Fibroblast of lung (primary cell): ENCODE measurements around the gene BTAF1. TPM values are rescaled to one million over a fixed set of nuclear protein-coding genes. Genes with fewer than 3 reads are reported as not detected.

Experiments
- DNase-seq, 2 donors: peaks; one replicate each; pipeline versions ENCODE4 v3.0.0 to v3.0.0-alpha.2; 2010; ENCODE audit warnings: low read depth in 2 of 2
- H2AFZ ChIP-seq: 2 replicates; pipeline ENCODE4 v1.5.1; 2012; ENCODE audit warnings: low read length, control low read depth, inconsistent platforms
- H3K27ac ChIP-seq: 2 replicates; pipeline ENCODE4 v1.5.1; 2011; ENCODE audit warnings: low read length, control low read depth; ENCODE audit not compliant: insufficient read depth
- H3K27me3 ChIP-seq: 2 replicates; pipeline ENCODE4 v1.5.1; 2011; ENCODE audit warnings: mild to moderate bottlenecking, low read length; ENCODE audit not compliant: control insufficient read depth, insufficient read depth
- H3K36me3 ChIP-seq: 2 replicates; pipeline ENCODE4 v1.5.1; 2011; ENCODE audit warnings: low read length; ENCODE audit not compliant: control insufficient read depth, insufficient read depth
- H3K4me1 ChIP-seq: 2 replicates; pipeline ENCODE4 v1.5.1; 2011; ENCODE audit warnings: low read length; ENCODE audit not compliant: control insufficient read depth, insufficient read depth; ENCODE audit errors: extremely low read depth
- H3K4me2 ChIP-seq: 2 replicates; pipeline ENCODE4 v1.5.1; 2011; ENCODE audit warnings: low read length, control low read depth; ENCODE audit not compliant: insufficient read depth; ENCODE audit errors: extremely low read depth
- H3K4me3 ChIP-seq, 4 experiments: fragments of 200-600 bp in 1 of 4; sonication (generic) in 1 of 4; replicated peaks in 1 of 4; 2 replicates each; pipeline ENCODE4 v1.5.1; 2011 to 2016; ENCODE audit warnings: low read length in 4 of 4, low read depth in 3 of 4, mild to moderate bottlenecking in 3 of 4, control low read depth in 2 of 4, inconsistent platforms in 1 of 4, mixed read lengths in 1 of 4; ENCODE audit not compliant: insufficient read depth in 1 of 4; ENCODE audit errors: control extremely low read depth in 1 of 4
- H3K79me2 ChIP-seq: 2 replicates; pipeline ENCODE4 v1.5.1; 2012; ENCODE audit warnings: mild to moderate bottlenecking, low read length, inconsistent platforms; ENCODE audit not compliant: control insufficient read depth, insufficient read depth
- H3K9ac ChIP-seq: 2 replicates; pipeline ENCODE4 v1.5.1; 2011; ENCODE audit warnings: mild to moderate bottlenecking, low read length, control low read depth; ENCODE audit not compliant: insufficient read depth
- H3K9me3 ChIP-seq: 2 replicates; pipeline ENCODE4 v1.5.1; 2012; ENCODE audit warnings: low read depth, low read length; ENCODE audit not compliant: control insufficient read depth, insufficient read depth
- H4K20me1 ChIP-seq: 2 replicates; pipeline ENCODE4 v1.5.1; 2011; ENCODE audit warnings: low read length; ENCODE audit not compliant: control insufficient read depth, insufficient read depth; ENCODE audit errors: extremely low read depth
- EZH2 ChIP-seq: IDR thresholded peaks from 2 replicates; pipeline ENCODE4 v1.5.1; 2012; ENCODE audit warnings: low read length, control low read depth, mild to moderate bottlenecking; ENCODE audit errors: missing control alignments
- polyA plus RNA-seq, 2 donors: library from polyadenylated mRNA; depleted of rRNA in 1 of 2; stranded (reverse) in 1 of 2; unstranded in 1 of 2; fragments of >200 nt; gene quantifications; 2 replicates each; pipeline ENCODE4 v1.2.1, GENCODE V29; 2011 to 2012; ENCODE audit warnings: missing spikeins in 1 of 2
- total RNA-seq: library from RNA; depleted of rRNA; stranded (reverse); fragments of >200 nt; gene quantifications from 2 replicates; pipeline ENCODE4 v1.2.1, GENCODE V29; 2014
- TF ChIP-seq, protein P1 (sequence below), 2 donors: IDR thresholded peaks in 1 of 2; conservative IDR thresholded peaks in 1 of 2; 1 replicate in 1 of 2; 2 replicates in 1 of 2; pipeline ENCODE4 v1.5.1; 2011 to 2012; ENCODE audit warnings: low read length in 2 of 2, control low read depth in 1 of 2, inconsistent platforms in 1 of 2, low read depth in 1 of 2, mild to moderate bottlenecking in 1 of 2

BTAF1 gene
- total and polyA plus RNA-seq, 2 donors (not counting 1 experiment from before 2014, with no cell fraction given), result 27.4 to 39.8 TPM

DNA sequence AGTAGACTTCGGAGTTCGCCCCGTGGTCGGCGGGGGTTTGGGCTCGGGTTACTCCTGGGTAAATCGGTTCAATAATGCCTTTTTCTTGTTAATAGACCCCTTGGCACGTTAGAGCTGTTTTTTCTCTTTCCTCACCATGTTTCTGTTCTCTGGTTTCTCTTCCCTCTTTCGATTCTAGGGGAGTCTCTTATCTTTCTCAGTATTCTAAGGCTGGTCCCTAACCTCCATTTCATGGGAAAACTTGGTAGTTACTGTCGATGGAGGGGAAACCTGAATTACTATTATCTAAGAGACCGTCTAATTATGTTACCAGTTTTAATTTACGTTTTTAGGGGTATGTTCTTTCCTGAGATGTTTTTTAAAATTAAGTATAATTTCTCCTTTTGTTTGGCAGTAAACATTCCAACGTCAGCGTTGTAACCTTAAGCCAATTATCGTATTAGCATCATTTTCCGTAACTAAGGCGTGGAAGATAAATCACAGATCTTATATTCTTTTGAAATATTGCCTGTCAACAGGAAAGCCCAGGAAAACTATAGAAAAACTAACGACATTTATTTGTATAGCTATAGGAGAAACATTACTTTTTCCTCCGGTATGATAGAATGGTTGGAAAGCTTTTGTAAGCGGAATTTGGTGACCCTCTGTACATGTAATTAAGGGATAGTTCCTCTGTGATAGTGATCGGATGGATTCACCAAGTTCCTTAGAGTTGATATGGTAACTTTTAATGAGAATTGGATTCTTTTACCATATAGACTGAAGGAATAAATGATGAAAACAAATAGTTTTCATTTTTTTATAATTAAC, 847 bp downstream of the BTAF1 start:
- no peaks in the 10 kb centered on the region for H3K27me3 ChIP-seq
- peak overlapping the region; percentile 88 for H3K9ac ChIP-seq
- H3K9me3 ChIP-seq, result no peaks in the 10 kb centered on the region
- peak overlapping the region; percentile 93 for H3K27ac ChIP-seq
- peak overlapping the region; percentile 94 for H3K4me2 ChIP-seq
- no peaks in the 10 kb centered on the region for H3K36me3 ChIP-seq
- H3K4me3 ChIP-seq, result peak overlapping the region; percentile 78 to 95 (median 80)
- DNase-seq, result peak; percentile 14 to 26
- no peaks in the 10 kb centered on the region for H4K20me1 ChIP-seq
- peaks cover 54% of the 10 kb centered on the region for H3K79me2 ChIP-seq
- TF ChIP-seq, protein P1, sequence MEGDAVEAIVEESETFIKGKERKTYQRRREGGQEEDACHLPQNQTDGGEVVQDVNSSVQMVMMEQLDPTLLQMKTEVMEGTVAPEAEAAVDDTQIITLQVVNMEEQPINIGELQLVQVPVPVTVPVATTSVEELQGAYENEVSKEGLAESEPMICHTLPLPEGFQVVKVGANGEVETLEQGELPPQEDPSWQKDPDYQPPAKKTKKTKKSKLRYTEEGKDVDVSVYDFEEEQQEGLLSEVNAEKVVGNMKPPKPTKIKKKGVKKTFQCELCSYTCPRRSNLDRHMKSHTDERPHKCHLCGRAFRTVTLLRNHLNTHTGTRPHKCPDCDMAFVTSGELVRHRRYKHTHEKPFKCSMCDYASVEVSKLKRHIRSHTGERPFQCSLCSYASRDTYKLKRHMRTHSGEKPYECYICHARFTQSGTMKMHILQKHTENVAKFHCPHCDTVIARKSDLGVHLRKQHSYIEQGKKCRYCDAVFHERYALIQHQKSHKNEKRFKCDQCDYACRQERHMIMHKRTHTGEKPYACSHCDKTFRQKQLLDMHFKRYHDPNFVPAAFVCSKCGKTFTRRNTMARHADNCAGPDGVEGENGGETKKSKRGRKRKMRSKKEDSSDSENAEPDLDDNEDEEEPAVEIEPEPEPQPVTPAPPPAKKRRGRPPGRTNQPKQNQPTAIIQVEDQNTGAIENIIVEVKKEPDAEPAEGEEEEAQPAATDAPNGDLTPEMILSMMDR (conservative IDR thresholded peaks at IDR 0.05 in 1 of 2, IDR thresholded peaks at IDR 0.05 in 1 of 2; ENCODE audit: low read depth in 1 of 2, low read length in 2 of 2), result no peak
- no peak for TF ChIP-seq EZH2
- no peak overlapping the region for H2AFZ ChIP-seq
- peaks cover 4% of the 10 kb centered on the region for H3K4me1 ChIP-seq

DNA sequence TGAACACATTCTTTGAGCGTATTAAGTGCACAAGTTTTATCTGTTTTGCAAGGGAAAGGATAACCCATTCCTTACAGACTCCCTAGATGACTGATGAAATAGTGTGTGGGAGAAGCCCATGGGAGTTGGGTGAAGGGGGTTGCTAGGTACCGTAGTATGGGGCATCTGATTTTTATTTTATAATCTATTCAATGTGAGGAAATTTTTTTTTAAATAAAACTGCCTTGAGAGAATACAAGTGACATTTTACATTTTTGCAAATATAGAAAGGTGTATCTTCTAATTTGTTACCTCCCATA, 1.4 kb downstream of the BTAF1 start:
- Histone ChIP-seq H3K36me3 (no peaks in the 10 kb centered on the region), H3K79me2 (peaks cover 56% of the 10 kb centered on the region), H2AFZ (no peak overlapping the region), H3K27ac (peak overlapping the region; percentile 93), H4K20me1 (no peaks in the 10 kb centered on the region), H3K27me3 (no peaks in the 10 kb centered on the region), H3K9me3 (no peaks in the 10 kb centered on the region), H3K9ac (no peak overlapping the region), H3K4me1 (peaks cover 4% of the 10 kb centered on the region), H3K4me3 (peak overlapping the region; percentile 78 to 95 (median 80)), H3K4me2 (peak overlapping the region; percentile 94)
- no peak for DNase-seq
- TF ChIP-seq, protein P1 (conservative IDR thresholded peaks at IDR 0.05 in 1 of 2, IDR thresholded peaks at IDR 0.05 in 1 of 2; ENCODE audit: low read depth in 1 of 2, low read length in 2 of 2), result no peak
- no peak for TF ChIP-seq EZH2

DNA sequence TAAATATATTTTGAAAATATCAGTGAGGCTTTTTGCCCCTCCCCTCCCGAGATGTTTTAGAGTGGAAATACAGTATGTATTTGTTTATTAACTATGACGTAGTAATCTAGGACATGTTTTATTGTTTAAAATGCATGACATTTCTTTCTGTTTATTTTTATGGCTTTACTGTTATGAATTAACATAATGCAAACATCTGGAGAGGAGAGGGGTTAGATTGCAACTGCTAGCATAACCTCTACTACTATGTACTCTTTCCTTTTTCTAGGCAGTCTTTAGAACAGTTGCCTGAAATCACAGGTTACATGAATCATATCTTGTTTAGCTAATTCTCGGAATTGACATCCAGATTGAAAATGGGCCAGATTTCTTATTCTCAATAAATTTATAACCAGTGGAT, 7.4 kb downstream of the BTAF1 start:
- H3K9me3 ChIP-seq, result no peaks in the 10 kb centered on the region
- H3K4me2 ChIP-seq, result no peak overlapping the region
- H3K4me1 ChIP-seq, result peaks cover 3% of the 10 kb centered on the region
- H3K4me3 ChIP-seq, result no peak overlapping the region
- H3K9ac ChIP-seq, result no peak overlapping the region
- H4K20me1 ChIP-seq, result no peaks in the 10 kb centered on the region
- no peaks in the 10 kb centered on the region for H3K27me3 ChIP-seq
- no peak overlapping the region for H3K27ac ChIP-seq
- no peak for TF ChIP-seq EZH2
- TF ChIP-seq, protein P1 (conservative IDR thresholded peaks at IDR 0.05 in 1 of 2, IDR thresholded peaks at IDR 0.05 in 1 of 2; ENCODE audit: low read depth in 1 of 2, low read length in 2 of 2), result no peak
- H2AFZ ChIP-seq, result no peak overlapping the region
- H3K79me2 ChIP-seq, result peaks cover 65% of the 10 kb centered on the region
- H3K36me3 ChIP-seq, result peaks cover 2% of the 10 kb centered on the region
- DNase-seq, result peak in 1 of 2 donors; percentile 63
